Smooth muscle cell (in vitro differentiated cells): ENCODE data around the gene PFKM. TPM values are rescaled to one million over a fixed set of nuclear protein-coding genes. Genes with fewer than 3 reads are reported as not detected.

Experiments used
- DNase-seq: peaks from one replicate; lab custom pipeline; 2025; ENCODE audit not compliant: unreplicated experiment; lab: John Stamatoyannopoulos, UW
- H2AFZ ChIP-seq: fragments of 200-600 bp; sonication (generic); 2 replicates; pipeline ENCODE4 v1.6.0; 2016; ENCODE audit warnings: antibody characterized with exemption, low read depth, mild to moderate bottlenecking
- H3F3A ChIP-seq: fragments of 200-600 bp; sonication (generic); 2 replicates; pipeline ENCODE4 v1.6.0; 2017; ENCODE audit warnings: antibody characterized with exemption, low read depth
- H3K27ac ChIP-seq: fragments of 200-600 bp; sonication (generic); 2 replicates; pipeline ENCODE4 v1.5.1; 2016; ENCODE audit warnings: low read depth, mild to moderate bottlenecking
- H3K27me3 ChIP-seq: fragments of 200-600 bp; sonication (generic); 2 replicates; pipeline ENCODE4 v1.6.1; 2016; ENCODE audit warnings: low read depth, mild to moderate bottlenecking
- H3K36me3 ChIP-seq: fragments of 200-600 bp; sonication (generic); 2 replicates; pipeline ENCODE4 v1.5.1; 2016; ENCODE audit warnings: low read depth
- H3K4me1 ChIP-seq: fragments of 200-600 bp; sonication (generic); 2 replicates; pipeline ENCODE4 v1.5.1; 2016; ENCODE audit warnings: low read depth
- H3K4me2 ChIP-seq: fragments of 200-600 bp; sonication (generic); 2 replicates; pipeline ENCODE4 v1.6.0; 2016; ENCODE audit warnings: mild to moderate bottlenecking
- H3K4me3 ChIP-seq: fragments of 200-600 bp; sonication (generic); 2 replicates; pipeline ENCODE4 v1.5.1; 2016; ENCODE audit warnings: mild to moderate bottlenecking
- H3K79me2 ChIP-seq: fragments of 200-600 bp; sonication (generic); 2 replicates; pipeline ENCODE4 v1.6.0; 2016; ENCODE audit warnings: low read depth, mild to moderate bottlenecking
- H3K9ac ChIP-seq: fragments of 200-600 bp; sonication (generic); 2 replicates; pipeline ENCODE4 v1.6.0; 2016; ENCODE audit warnings: low read depth
- H3K9me3 ChIP-seq: fragments of 200-600 bp; sonication (generic); replicated peaks from 2 replicates; pipeline ENCODE4 v1.5.1; 2016; ENCODE audit warnings: low read depth
- H4K20me1 ChIP-seq: fragments of 200-600 bp; sonication (generic); 2 replicates; pipeline ENCODE4 v1.6.0; 2016; ENCODE audit warnings: low read depth
- CTCF ChIP-seq: fragments of 200-600 bp; sonication (generic); IDR thresholded peaks from 2 replicates; pipeline ENCODE4 v1.5.1; 2017; ENCODE audit warnings: borderline replicate concordance, mild to moderate bottlenecking, antibody characterized with exemption; ENCODE audit not compliant: insufficient read depth, poor library complexity, severe bottlenecking
- WGBS: methylation state at CpG from one replicate; pipeline ENCODE4 v1.1.7; 2016; ENCODE audit warnings: low lambda C conversion rate; 5-methylcytosine and 5-hydroxymethylcytosine counted together
- polyA plus RNA-seq: library from polyadenylated mRNA; unstranded; fragments of >200 nt; fragmentation: Nextera tagmentation; extraction: Ambion mirVana; gene quantifications from 2 replicates; pipeline ENCODE4 v1.2.1, GENCODE V29; 2016
- total RNA-seq: library from RNA; depleted of rRNA; stranded (reverse); fragments of >200 nt; gene quantifications from 2 replicates; pipeline ENCODE4 v1.2.3, GENCODE V29; 2014

Gene PFKM
- total and polyA plus RNA-seq, 2 experiments from 2014 or later: 26.6 to 37.1 TPM

DNA sequence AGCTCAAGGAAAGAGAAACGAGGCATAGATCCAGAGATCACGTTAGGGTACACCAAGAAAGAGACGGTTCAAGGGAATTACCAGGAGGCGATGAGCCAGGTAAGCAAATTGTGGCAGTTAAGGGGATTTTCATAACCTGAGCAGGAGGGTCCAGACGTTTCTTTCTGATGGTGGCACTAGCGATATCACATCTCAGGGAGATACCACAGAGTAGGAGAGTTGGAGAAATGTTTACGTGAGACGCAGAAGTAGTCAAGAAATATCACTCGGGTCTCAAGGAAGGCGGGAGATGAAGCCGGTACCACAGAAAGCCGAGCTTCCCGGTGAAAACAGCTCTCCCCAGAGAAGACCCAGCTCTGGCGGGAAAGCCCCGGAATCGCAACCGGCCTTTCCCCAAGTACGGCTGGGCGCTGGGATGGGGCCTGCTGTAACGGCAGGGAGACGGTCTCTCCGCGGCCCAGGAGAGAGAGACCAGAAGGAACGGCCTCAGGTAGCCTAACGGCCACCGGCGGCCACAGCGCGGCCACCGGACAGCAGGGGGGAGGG is 13.8 kb upstream of the PFKM start:
- no peaks in the 10 kb centered on the region for H3K36me3 ChIP-seq
- H3K4me3 ChIP-seq: peak overlapping the region; percentile 73
- no peaks in the 10 kb centered on the region for H3K9me3 ChIP-seq
- H3K27ac ChIP-seq: peak overlapping the region; percentile 96
- H2AFZ ChIP-seq: peak overlapping the region; percentile 92
- peaks cover 13% of the 10 kb centered on the region for H3K4me1 ChIP-seq
- H3K4me2 ChIP-seq: peak overlapping the region; percentile 95
- WGBS: under 1% methylated on average over 26 of the region's 30 CpGs
- H4K20me1 ChIP-seq: no peaks in the 10 kb centered on the region
- no peak for TF ChIP-seq CTCF
- H3F3A ChIP-seq: peaks cover 6% of the 10 kb centered on the region
- H3K9ac ChIP-seq: peak overlapping the region; percentile 95
- peaks cover 8% of the 10 kb centered on the region for H3K27me3 ChIP-seq
- no peak for DNase-seq
- peaks cover 48% of the 10 kb centered on the region for H3K79me2 ChIP-seq

- no peaks in the 10 kb centered on the region for H3K36me3 ChIP-seq
- peak within 1 kb of the TSS; percentile 92 for H2AFZ ChIP-seq
- peak within 1 kb of the TSS; percentile 95 for H3K9ac ChIP-seq
- no peak for TF ChIP-seq CTCF
- H3K27ac ChIP-seq: peak within 1 kb of the TSS; percentile 96
- peak within 1 kb of the TSS; percentile 95 for H3K4me2 ChIP-seq
- H3F3A ChIP-seq: peaks cover 6% of the 10 kb centered on the region
- peak; percentile 65 for DNase-seq
- 2% methylated on average over 48 of the region's 53 CpGs for WGBS
- H3K9me3 ChIP-seq: no peaks in the 10 kb centered on the region
- no peaks in the 10 kb centered on the region for H4K20me1 ChIP-seq
- H3K27me3 ChIP-seq: peaks cover 8% of the 10 kb centered on the region
- H3K79me2 ChIP-seq: peaks cover 41% of the 10 kb centered on the region
- H3K4me1 ChIP-seq: peaks cover 13% of the 10 kb centered on the region
- peak within 1 kb of the TSS; percentile 73 for H3K4me3 ChIP-seq
Measured at GRCh38 chr12:48105867-48106680, 13.1 kb upstream of the PFKM start, which contains the start of gene SENP1. Gene SENP1, minus strand, starts transcription at chr12:48106079. Its CDS starts 4,607 bp downstream, at chr12:48101472.

DNA sequence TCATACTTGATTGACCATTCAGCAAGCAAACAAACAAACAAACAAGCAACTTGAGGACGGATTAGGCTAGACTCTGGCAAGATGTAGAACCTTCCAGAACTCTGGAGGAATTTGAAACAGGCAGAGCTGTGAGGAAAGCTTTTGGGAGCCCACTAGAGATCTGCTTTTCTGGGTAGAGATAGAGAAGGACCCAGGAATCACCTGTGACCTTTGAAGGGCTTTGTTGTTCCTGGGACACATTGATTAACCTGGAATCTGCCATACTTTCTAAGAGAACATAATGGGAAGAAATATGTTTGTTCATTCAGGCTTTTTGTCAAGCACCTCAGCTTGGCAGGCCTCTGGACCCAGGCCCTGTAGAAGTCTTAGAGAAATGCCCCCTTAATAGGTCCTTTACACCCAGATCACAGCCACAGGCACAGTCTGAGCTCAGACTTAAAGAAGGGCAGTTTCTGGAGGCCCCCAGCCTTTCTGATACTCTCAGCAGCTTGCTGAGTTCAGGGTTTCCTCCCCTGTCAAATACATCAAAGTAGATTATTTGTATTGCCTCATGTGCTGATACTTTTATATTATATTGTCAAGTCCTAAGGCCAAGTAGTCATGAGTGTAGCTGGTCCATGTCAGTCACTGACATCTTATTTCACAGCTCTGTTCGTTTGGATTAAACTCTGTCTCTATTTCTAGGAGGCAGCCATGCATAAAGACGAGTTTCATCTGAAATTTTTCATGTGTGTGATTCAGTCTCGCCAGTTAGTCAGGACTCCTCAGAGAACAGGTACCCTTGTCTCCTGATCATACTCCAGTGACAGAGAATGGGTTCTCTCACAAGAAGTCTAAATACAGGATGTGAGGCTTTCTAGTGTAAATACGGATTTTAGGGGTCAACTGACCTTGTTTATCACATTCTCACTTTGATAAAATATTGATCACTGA is 12.2 kb upstream of the PFKM start:
- H3K36me3 ChIP-seq: no peaks in the 10 kb centered on the region

More for the DNA sequence above, 12.2 kb upstream of the PFKM start:
- Histone ChIP-seq H3K79me2 (peaks cover 33% of the 10 kb centered on the region), H2AFZ (peak overlapping the region; percentile 92), H3K4me2 (peak overlapping the region; percentile 95), H3K9ac (peak overlapping the region; percentile 95), H3K4me1 (peaks cover 13% of the 10 kb centered on the region), H3K27ac (peak overlapping the region; percentile 96), H3K27me3 (peaks cover 8% of the 10 kb centered on the region), H3F3A (peaks cover 6% of the 10 kb centered on the region), H3K4me3 (peak overlapping the region; percentile 73), H4K20me1 (no peaks in the 10 kb centered on the region), H3K9me3 (no peaks in the 10 kb centered on the region)
- 88% methylated on average over 5 of the region's 5 CpGs for WGBS
- no peak for DNase-seq
- TF ChIP-seq CTCF: no peak
